GM23338 (cell line): ENCODE measurements around the gene COL5A2. TPM values are rescaled to one million over a fixed set of nuclear protein-coding genes. Genes with fewer than 3 reads are reported as not detected.

Source experiments
- ATAC-seq: fragments of 200-7000 bp; cut with Tn5 transposase; 3 replicates; pipeline ENCODE4 v1.9.1; 2020
- DNase-seq: peaks from one replicate; pipeline ENCODE4 v3.0.0-alpha.2; 2015; ENCODE audit warnings: low spot score
- H2AFZ ChIP-seq: fragments of 200-600 bp; sonication (generic); 2 replicates; pipeline ENCODE4 v1.8.0; 2016; ENCODE audit warnings: antibody characterized with exemption, mild to moderate bottlenecking, moderate library complexity
- H3F3A ChIP-seq: fragments of 200-600 bp; sonication (generic); replicated peaks from 2 replicates; pipeline ENCODE4 v1.8.0; 2017; ENCODE audit warnings: antibody characterized with exemption, mixed run types, low read depth
- H3K27ac ChIP-seq: fragments of 200-600 bp; sonication (generic); 2 replicates; pipeline ENCODE4 v1.6.1; 2016; ENCODE audit warnings: low read depth
- H3K27me3 ChIP-seq: fragments of 200-600 bp; sonication (generic); 2 replicates; pipeline ENCODE4 v1.8.0; 2016; ENCODE audit warnings: mild to moderate bottlenecking, mixed run types, moderate library complexity; ENCODE audit not compliant: insufficient read depth
- H3K36me3 ChIP-seq: fragments of 200-600 bp; sonication (generic); 2 replicates; pipeline ENCODE4 v1.8.0; 2016; ENCODE audit warnings: mild to moderate bottlenecking; ENCODE audit not compliant: insufficient read depth
- H3K4me1 ChIP-seq: fragments of 200-600 bp; sonication (generic); 2 replicates; pipeline ENCODE4 v1.8.0; 2016; ENCODE audit warnings: mild to moderate bottlenecking, moderate library complexity; ENCODE audit not compliant: insufficient read depth
- H3K4me2 ChIP-seq: fragments of 200-600 bp; sonication (generic); 2 replicates; pipeline ENCODE4 v1.7.1; 2017; ENCODE audit warnings: mixed run types
- H3K4me3 ChIP-seq: fragments of 200-600 bp; sonication (generic); 2 replicates; pipeline ENCODE4 v1.6.1; 2016; ENCODE audit warnings: mixed run types
- H3K79me2 ChIP-seq: fragments of 200-600 bp; sonication (generic); replicated peaks from 2 replicates; pipeline ENCODE4 v1.8.0; 2017; ENCODE audit warnings: mild to moderate bottlenecking; ENCODE audit not compliant: insufficient read depth
- H3K9me2 ChIP-seq: fragments of 200-600 bp; sonication (generic); 2 replicates; pipeline ENCODE4 v1.8.0; 2017; ENCODE audit not compliant: insufficient read depth
- H4K20me1 ChIP-seq: fragments of 200-600 bp; sonication (generic); replicated peaks from 2 replicates; pipeline ENCODE4 v1.8.0; 2017; ENCODE audit warnings: mild to moderate bottlenecking; ENCODE audit not compliant: insufficient read depth
- H3K27ac Mint-ChIP-seq: 2 replicates; pipeline ENCODE4 v1.8.0; 2020; ENCODE audit warnings: inconsistent platforms, mild to moderate bottlenecking, moderate library complexity, mixed read lengths
- H3K27me3 Mint-ChIP-seq: 3 replicates; pipeline ENCODE4 v1.8.0; 2022; ENCODE audit warnings: low read depth, mild to moderate bottlenecking, moderate library complexity, mixed read lengths, inconsistent platforms; ENCODE audit not compliant: insufficient read depth, poor library complexity
- H3K36me3 Mint-ChIP-seq: 3 replicates; pipeline ENCODE4 v1.8.0; 2021; ENCODE audit warnings: low read depth, mild to moderate bottlenecking, inconsistent platforms, moderate library complexity, mixed read lengths
- H3K4me1 Mint-ChIP-seq: 3 replicates; pipeline ENCODE4 v1.8.0; 2020; ENCODE audit warnings: mild to moderate bottlenecking, inconsistent platforms, mixed read lengths
- H3K4me3 Mint-ChIP-seq: 3 replicates; pipeline ENCODE4 v1.8.0; 2021; ENCODE audit warnings: moderate library complexity, mild to moderate bottlenecking, inconsistent platforms, mixed read lengths
- H3K9me3 Mint-ChIP-seq: 3 replicates; pipeline ENCODE4 v1.8.0; 2020; ENCODE audit warnings: moderate library complexity, mild to moderate bottlenecking, inconsistent platforms, mixed read lengths
- CREB1 ChIP-seq: fragments of 250-450 bp; sonication (Bioruptor Pico); IDR thresholded peaks from 2 replicates; pipeline ENCODE4 v1.5.0; 2020; ENCODE audit warnings: low read depth, mild to moderate bottlenecking, moderate library complexity
- EZH2 ChIP-seq: fragments of 200-600 bp; sonication (generic); IDR thresholded peaks from one replicate; pipeline ENCODE4 v1.8.0; 2017; ENCODE audit warnings: antibody characterized with exemption, mild to moderate bottlenecking, low read depth; ENCODE audit not compliant: unreplicated experiment
- JUNB ChIP-seq: IDR thresholded peaks from one replicate; pipeline ENCODE4 v1.6.1; 2016; ENCODE audit warnings: antibody characterized with exemption; ENCODE audit not compliant: unreplicated experiment
- NANOG ChIP-seq: IDR thresholded peaks from 2 replicates; pipeline ENCODE4 v1.6.1; 2016; ENCODE audit warnings: antibody characterized with exemption, borderline replicate concordance
- POLR2AphosphoS5 ChIP-seq: IDR thresholded peaks from 2 replicates; pipeline ENCODE4 v1.6.1; 2016; ENCODE audit warnings: antibody characterized with exemption, low read depth
- STAT1 ChIP-seq: IDR thresholded peaks from one replicate; pipeline ENCODE4 v1.6.1; 2016; ENCODE audit warnings: antibody characterized with exemption; ENCODE audit not compliant: unreplicated experiment
- ZNF114 ChIP-seq: fragments of 250-450 bp; sonication (Bioruptor Pico); IDR thresholded peaks from 2 replicates; pipeline ENCODE4 v1.5.0; 2020; ENCODE audit warnings: mild to moderate bottlenecking, moderate library complexity
- ZNF331 ChIP-seq: fragments of 250-450 bp; sonication (Bioruptor Pico); IDR thresholded peaks from 2 replicates; pipeline ENCODE4 v1.5.0; 2020; ENCODE audit warnings: low read depth, mild to moderate bottlenecking, moderate library complexity
- polyA plus RNA-seq: library from polyadenylated mRNA; unstranded; fragments of >200 nt; fragmentation: Nextera tagmentation; extraction: Ambion mirVana; gene quantifications from 2 replicates; pipeline ENCODE4 v1.2.1, GENCODE V29; 2016
- total RNA-seq: library from RNA; depleted of rRNA; stranded (reverse); fragments of >200 nt; shearing (Covaris generic); gene quantifications from 2 replicates; pipeline ENCODE4 v1.2.3, GENCODE V29; 2014
- TF ChIP-seq, protein P1 (sequence below): IDR thresholded peaks from 2 replicates; pipeline ENCODE4 v1.6.1; 2016; ENCODE audit warnings: antibody characterized with exemption
- TF ChIP-seq, protein P2 (sequence below): fragments of 250-450 bp; sonication (Bioruptor Pico); IDR thresholded peaks from 2 replicates; pipeline ENCODE4 v1.5.0; 2020; ENCODE audit warnings: mild to moderate bottlenecking, moderate library complexity
- TF ChIP-seq, protein P3 (sequence below), 2 experiments: fragments of 200-600 bp in 1 of 2; sonication (generic) in 1 of 2; conservative IDR thresholded peaks; 2 replicates each; pipeline versions ENCODE4 v1.5.1 to v1.6.1; 2016 to 2017; ENCODE audit warnings: antibody characterized with exemption in 2 of 2, low read depth in 2 of 2, mild to moderate bottlenecking in 2 of 2, moderate library complexity in 1 of 2

COL5A2 gene
- total and polyA plus RNA-seq, 2 experiments from 2014 or later = 6.7 to 19.7 TPM

- Histone ChIP-seq H2AFZ (no peak overlapping the region), H3K27ac (no peak overlapping the region), H3K36me3 (no peaks in the 10 kb centered on the region), H3K4me3 (no peak overlapping the region), H3K9me2 (no peaks in the 10 kb centered on the region), H3F3A (no peaks in the 10 kb centered on the region), H3K4me1 (peaks cover 71% of the 10 kb centered on the region), H3K27me3 (no peaks in the 10 kb centered on the region), H3K79me2 (no peaks in the 10 kb centered on the region), H4K20me1 (no peaks in the 10 kb centered on the region), H3K4me2 (peak overlapping the region; percentile 24; the same call in 1 of the 2 replicates)
- ATAC-seq (peak; percentile 61), DNase-seq (peak; percentile 50)
- Mint-ChIP-seq H3K27ac (peak overlapping the region; percentile 90), H3K4me1 (peaks cover 65% of the 10 kb centered on the region), H3K4me3 (no peak overlapping the region), H3K9me3 (no peaks in the 10 kb centered on the region), H3K36me3 (no peaks in the 10 kb centered on the region), H3K27me3 (peaks cover 3% of the 10 kb centered on the region)
- TF ChIP-seq EZH2 (no peak), CREB1 (no peak), POLR2AphosphoS5 (no peak), NANOG (peak; percentile 80; the same call in 1 of the 2 replicates)
These were observed 34.9 kb upstream of the COL5A2 start for GRCh38 chr2:189214484-189214883.

GRCh38 chr2:189213250-189213649 lies 33.7 kb upstream of the COL5A2 start:
- no peak for DNase-seq
- no peaks in the 10 kb centered on the region for H4K20me1 ChIP-seq
- Mint-ChIP-seq H3K27me3 (peaks cover 3% of the 10 kb centered on the region), H3K4me1 (peaks cover 68% of the 10 kb centered on the region), H3K4me3 (no peak overlapping the region), H3K9me3 (no peaks in the 10 kb centered on the region), H3K36me3 (no peaks in the 10 kb centered on the region), H3K27ac (peak overlapping the region; percentile 25; the same call in 1 of the 2 replicates)
- H3K36me3 ChIP-seq = no peaks in the 10 kb centered on the region
- H3K79me2 ChIP-seq = no peaks in the 10 kb centered on the region
- H3K27me3 ChIP-seq = no peaks in the 10 kb centered on the region
- no peak for ATAC-seq
- no peak overlapping the region for H2AFZ ChIP-seq
- no peaks in the 10 kb centered on the region for H3K9me2 ChIP-seq
- H3K27ac ChIP-seq = no peak overlapping the region
- H3F3A ChIP-seq = no peaks in the 10 kb centered on the region
- peaks cover 72% of the 10 kb centered on the region for H3K4me1 ChIP-seq
- no peak overlapping the region; the same call in 1 of the 2 replicates for H3K4me2 ChIP-seq
- no peak overlapping the region for H3K4me3 ChIP-seq
- TF ChIP-seq STAT1 = no peak
- TF ChIP-seq, protein P1, sequence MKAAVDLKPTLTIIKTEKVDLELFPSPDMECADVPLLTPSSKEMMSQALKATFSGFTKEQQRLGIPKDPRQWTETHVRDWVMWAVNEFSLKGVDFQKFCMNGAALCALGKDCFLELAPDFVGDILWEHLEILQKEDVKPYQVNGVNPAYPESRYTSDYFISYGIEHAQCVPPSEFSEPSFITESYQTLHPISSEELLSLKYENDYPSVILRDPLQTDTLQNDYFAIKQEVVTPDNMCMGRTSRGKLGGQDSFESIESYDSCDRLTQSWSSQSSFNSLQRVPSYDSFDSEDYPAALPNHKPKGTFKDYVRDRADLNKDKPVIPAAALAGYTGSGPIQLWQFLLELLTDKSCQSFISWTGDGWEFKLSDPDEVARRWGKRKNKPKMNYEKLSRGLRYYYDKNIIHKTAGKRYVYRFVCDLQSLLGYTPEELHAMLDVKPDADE = no peak
- TF ChIP-seq CREB1 = no peak
- TF ChIP-seq, protein P2, sequence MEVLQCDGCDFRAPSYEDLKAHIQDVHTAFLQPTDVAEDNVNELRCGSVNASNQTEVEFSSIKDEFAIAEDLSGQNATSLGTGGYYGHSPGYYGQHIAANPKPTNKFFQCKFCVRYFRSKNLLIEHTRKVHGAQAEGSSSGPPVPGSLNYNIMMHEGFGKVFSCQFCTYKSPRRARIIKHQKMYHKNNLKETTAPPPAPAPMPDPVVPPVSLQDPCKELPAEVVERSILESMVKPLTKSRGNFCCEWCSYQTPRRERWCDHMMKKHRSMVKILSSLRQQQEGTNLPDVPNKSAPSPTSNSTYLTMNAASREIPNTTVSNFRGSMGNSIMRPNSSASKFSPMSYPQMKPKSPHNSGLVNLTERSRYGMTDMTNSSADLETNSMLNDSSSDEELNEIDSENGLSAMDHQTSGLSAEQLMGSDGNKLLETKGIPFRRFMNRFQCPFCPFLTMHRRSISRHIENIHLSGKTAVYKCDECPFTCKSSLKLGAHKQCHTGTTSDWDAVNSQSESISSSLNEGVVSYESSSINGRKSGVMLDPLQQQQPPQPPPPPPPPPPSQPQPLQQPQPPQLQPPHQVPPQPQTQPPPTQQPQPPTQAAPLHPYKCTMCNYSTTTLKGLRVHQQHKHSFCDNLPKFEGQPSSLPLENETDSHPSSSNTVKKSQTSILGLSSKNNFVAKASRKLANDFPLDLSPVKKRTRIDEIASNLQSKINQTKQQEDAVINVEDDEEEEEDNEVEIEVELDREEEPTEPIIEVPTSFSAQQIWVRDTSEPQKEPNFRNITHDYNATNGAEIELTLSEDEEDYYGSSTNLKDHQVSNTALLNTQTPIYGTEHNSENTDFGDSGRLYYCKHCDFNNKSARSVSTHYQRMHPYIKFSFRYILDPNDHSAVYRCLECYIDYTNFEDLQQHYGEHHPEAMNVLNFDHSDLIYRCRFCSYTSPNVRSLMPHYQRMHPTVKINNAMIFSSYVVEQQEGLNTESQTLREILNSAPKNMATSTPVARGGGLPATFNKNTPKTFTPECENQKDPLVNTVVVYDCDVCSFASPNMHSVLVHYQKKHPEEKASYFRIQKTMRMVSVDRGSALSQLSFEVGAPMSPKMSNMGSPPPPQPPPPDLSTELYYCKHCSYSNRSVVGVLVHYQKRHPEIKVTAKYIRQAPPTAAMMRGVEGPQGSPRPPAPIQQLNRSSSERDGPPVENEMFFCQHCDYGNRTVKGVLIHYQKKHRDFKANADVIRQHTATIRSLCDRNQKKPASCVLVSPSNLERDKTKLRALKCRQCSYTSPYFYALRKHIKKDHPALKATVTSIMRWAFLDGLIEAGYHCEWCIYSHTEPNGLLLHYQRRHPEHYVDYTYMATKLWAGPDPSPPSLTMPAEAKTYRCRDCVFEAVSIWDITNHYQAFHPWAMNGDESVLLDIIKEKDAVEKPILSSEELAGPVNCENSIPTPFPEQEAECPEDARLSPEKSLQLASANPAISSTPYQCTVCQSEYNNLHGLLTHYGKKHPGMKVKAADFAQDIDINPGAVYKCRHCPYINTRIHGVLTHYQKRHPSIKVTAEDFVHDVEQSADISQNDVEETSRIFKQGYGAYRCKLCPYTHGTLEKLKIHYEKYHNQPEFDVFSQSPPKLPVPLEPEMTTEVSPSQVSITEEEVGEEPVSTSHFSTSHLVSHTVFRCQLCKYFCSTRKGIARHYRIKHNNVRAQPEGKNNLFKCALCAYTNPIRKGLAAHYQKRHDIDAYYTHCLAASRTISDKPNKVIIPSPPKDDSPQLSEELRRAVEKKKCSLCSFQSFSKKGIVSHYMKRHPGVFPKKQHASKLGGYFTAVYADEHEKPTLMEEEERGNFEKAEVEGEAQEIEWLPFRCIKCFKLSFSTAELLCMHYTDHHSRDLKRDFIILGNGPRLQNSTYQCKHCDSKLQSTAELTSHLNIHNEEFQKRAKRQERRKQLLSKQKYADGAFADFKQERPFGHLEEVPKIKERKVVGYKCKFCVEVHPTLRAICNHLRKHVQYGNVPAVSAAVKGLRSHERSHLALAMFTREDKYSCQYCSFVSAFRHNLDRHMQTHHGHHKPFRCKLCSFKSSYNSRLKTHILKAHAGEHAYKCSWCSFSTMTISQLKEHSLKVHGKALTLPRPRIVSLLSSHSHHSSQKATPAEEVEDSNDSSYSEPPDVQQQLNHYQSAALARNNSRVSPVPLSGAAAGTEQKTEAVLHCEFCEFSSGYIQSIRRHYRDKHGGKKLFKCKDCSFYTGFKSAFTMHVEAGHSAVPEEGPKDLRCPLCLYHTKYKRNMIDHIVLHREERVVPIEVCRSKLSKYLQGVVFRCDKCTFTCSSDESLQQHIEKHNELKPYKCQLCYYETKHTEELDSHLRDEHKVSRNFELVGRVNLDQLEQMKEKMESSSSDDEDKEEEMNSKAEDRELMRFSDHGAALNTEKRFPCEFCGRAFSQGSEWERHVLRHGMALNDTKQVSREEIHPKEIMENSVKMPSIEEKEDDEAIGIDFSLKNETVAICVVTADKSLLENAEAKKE = no peak
- no peak for TF ChIP-seq POLR2AphosphoS5
- no peak for TF ChIP-seq ZNF114
- TF ChIP-seq, protein P3, sequence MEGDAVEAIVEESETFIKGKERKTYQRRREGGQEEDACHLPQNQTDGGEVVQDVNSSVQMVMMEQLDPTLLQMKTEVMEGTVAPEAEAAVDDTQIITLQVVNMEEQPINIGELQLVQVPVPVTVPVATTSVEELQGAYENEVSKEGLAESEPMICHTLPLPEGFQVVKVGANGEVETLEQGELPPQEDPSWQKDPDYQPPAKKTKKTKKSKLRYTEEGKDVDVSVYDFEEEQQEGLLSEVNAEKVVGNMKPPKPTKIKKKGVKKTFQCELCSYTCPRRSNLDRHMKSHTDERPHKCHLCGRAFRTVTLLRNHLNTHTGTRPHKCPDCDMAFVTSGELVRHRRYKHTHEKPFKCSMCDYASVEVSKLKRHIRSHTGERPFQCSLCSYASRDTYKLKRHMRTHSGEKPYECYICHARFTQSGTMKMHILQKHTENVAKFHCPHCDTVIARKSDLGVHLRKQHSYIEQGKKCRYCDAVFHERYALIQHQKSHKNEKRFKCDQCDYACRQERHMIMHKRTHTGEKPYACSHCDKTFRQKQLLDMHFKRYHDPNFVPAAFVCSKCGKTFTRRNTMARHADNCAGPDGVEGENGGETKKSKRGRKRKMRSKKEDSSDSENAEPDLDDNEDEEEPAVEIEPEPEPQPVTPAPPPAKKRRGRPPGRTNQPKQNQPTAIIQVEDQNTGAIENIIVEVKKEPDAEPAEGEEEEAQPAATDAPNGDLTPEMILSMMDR (conservative IDR thresholded peaks at IDR 0.05; ENCODE audit: low read depth in 2 of 2) = no peak
- TF ChIP-seq ZNF331 (CRISPR knock-in tag) = no peak
- TF ChIP-seq JUNB = no peak
